AG10803 (cell line): ENCODE results near the gene ANKS6.

Experiments used
- DNase-seq: peaks from one replicate; pipeline ENCODE4 v3.0.0; 2010; ENCODE audit warnings: low read depth
- H3K4me3 ChIP-seq: 2 replicates; pipeline ENCODE4 v1.5.1; 2011; ENCODE audit warnings: mild to moderate bottlenecking, low read length, control low read depth
- CTCF ChIP-seq: conservative IDR thresholded peaks from 2 replicates; pipeline ENCODE4 v1.5.1; 2011; ENCODE audit warnings: mild to moderate bottlenecking, low read length, control low read depth, inconsistent platforms

The ANKS6 gene

GRCh38 chr9:98778711-98779530 is 17.4 kb downstream of the ANKS6 start:
- TF ChIP-seq CTCF: no peak
- DNase-seq: no peak
- H3K4me3 ChIP-seq: no peak overlapping the region

GRCh38 chr9:98778251-98778650 is 18.1 kb downstream of the ANKS6 start:
- TF ChIP-seq CTCF: no peak
- no peak overlapping the region for H3K4me3 ChIP-seq
- no peak for DNase-seq

GRCh38 chr9:98777618-98778017 is 18.7 kb downstream of the ANKS6 start:
- no peak overlapping the region for H3K4me3 ChIP-seq
- no peak for TF ChIP-seq CTCF

GRCh38 chr9:98775831-98776441 is 20.4 kb downstream of the ANKS6 start:
- peak; percentile 68 for DNase-seq
- H3K4me3 ChIP-seq: no peak overlapping the region
- peak; percentile 85 for TF ChIP-seq CTCF

More at GRCh38 chr9:98777618-98778017, 18.7 kb downstream of the ANKS6 start:
- no peak for DNase-seq

GRCh38 chr9:98774746-98775145 is 21.6 kb downstream of the ANKS6 start:
- no peak overlapping the region for H3K4me3 ChIP-seq
- DNase-seq: peak; percentile 11
- TF ChIP-seq CTCF: peak; percentile 66

GRCh38 chr9:98773721-98774120 is 22.6 kb downstream of the ANKS6 start:
- no peak overlapping the region for H3K4me3 ChIP-seq
- no peak for DNase-seq
- no peak for TF ChIP-seq CTCF
